HG03460 (cell line): ENCODE measurements around the gene TLR10.
"Not testable (repeated sequence)": the region's sequence is repeated elsewhere in the genome, so short reads cannot be mapped to it uniquely, and the experiment has no call there.

Experiments
- ATAC-seq: cut with Tn5 transposase; IDR thresholded peaks from one replicate; pipeline ENCODE4 v1.9.1; 2021; ENCODE audit not compliant: unreplicated experiment

The TLR10 gene

DNA sequence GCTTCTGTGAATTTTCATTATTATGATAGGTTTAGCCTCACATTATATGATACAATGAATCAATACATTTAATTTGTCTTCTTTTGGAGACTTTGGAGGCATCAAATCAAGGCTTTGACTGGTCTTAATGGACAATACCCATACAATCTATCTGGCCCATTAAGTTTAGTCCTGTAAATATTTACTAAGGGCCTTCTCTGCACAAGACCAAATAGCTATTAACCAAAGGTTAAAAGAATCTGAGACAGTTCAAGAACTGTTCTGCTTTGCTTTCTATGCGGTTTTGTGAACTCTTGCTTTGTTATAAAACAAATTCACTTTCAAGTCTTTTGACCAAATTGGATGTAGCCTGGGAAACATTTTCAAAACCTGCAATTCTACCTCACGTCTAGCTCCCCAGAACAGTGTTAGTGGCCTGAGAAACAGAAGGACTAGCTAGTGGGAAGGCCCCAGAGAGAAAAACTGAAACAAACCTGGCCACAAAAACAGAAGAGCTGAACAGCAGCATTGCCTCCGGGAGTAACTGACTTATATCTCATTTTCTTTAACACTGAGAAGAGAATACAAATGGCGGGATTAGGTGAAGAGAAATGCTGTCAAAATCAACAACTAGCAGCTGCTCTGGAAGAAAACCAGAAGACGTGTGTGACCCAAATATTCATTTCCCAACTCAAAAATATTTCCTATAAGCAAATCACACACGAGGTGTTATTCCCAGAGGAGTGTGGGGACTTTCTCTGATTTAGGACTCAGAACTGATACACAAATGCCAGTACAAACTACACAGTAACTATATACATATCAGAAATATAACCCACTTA is 21.3 kb upstream of the TLR10 start:
- ATAC-seq = peak; percentile 59

DNA sequence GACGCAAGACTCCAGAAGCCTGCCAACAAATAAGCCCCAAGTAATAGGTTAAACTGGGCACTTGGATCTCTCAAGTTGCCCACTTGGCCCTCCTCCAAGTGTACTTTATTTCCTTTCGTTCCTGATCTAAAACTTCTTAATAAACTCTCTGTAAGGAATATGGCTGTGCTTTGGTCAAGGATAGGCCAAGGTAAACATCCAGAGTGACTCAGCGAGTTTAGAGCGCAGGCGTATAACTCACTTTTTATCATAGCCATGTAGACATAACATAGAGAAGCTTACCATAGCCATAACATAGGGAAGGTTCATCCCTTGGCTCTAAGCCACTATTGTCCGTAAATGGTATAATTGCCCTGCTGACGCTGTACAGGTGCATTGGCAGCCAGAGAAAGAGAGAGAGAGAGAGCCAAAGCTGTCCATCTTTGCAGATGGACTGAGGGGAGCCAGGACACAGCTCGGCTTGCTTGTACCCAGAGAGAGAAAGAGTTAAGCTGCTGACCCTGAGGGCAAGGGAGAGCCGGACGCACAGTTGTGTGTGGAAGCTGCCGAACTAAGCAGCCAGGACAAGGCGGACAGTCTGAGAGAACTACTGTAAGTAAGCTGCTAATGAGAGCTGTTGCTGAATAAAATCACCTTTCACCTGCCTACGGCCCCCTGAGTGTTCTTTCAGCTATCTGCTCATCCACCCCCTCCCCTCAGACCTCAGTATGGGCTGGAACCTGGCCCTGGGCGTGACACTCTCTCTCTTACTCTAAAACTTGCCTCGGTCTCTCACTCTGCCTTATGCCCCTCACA is 20.0 kb upstream of the TLR10 start:
- no peak for ATAC-seq

DNA sequence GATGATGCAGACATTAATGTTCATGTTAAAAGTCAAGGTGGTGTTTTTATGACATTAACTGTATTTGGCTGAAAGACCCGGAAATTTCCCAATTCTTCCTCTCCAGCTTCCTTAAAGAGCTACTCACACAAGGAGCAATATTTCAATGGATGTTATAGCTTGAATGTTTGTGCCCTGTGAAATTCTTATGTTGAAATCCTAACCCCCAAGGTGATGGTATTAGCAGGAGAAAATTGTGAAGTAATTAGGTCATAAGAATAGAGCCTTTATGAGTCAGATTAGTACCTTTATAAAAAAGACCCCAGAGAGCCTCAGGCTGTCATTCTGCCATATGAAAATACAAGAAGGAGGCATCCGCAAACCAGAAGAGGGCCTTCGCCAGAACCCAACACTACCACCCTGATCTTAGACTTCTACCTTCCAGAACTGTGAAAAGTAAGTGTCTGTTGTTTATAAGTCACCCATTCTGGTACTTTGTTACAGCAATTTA is 18.2 kb upstream of the TLR10 start:
- ATAC-seq = no peak

DNA sequence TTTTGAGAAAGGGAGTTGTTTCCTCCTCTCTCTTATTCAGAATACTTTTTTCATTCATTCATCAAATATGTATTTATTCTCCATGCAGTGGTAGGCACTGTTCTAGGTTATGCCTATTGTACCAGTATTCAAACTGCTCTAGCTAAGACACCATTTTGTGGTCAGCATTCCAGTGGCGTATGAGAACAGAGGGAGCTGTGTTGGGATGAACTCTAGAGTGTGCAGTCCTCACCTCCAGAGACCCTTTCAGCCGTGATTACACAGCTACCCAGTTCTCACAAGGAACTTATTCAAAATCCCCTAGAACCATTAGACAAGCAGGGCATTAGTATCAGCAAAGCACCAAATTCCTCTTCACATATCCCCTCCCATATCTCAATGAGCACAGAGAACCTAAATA is 17.6 kb upstream of the TLR10 start:
- no peak for ATAC-seq

DNA sequence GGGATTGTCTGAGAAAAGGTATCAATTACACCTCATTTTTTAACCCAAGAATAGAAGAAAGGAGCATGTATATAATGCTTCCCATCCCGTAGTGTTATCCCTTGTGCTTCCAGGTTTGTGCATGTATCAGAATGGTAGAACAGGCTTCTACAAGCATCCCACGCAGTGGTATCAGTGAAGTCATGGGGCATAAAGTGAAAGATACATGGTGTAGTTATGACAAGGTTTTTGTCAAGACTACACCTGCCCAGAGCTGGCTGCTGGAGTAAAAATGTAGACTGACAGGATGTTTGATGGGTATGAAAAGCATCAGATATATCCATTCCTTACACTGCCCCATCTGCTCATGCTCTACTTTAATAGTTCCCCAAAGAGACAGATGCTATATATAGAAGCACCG is 12.3 kb upstream of the TLR10 start:
- ATAC-seq = no peak

DNA sequence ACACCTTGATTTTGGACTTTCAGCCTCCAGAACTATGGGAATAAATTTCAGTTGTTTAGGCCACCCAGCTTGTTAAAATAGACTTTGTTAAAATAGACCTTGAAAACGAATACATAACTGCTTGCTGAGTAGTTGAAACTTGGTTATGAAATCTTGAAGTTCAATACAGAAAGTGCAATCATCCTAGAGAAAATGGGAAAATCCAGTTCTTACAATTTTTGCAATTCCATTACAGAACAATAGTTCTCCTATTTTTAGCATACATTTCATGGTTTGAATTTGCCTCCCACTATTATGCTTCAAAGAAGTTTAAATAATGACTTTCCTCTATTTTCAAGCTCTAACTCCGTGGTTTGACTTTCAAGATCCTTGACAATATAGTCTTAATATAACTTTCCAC is 11.3 kb upstream of the TLR10 start:
- no peak for ATAC-seq

DNA sequence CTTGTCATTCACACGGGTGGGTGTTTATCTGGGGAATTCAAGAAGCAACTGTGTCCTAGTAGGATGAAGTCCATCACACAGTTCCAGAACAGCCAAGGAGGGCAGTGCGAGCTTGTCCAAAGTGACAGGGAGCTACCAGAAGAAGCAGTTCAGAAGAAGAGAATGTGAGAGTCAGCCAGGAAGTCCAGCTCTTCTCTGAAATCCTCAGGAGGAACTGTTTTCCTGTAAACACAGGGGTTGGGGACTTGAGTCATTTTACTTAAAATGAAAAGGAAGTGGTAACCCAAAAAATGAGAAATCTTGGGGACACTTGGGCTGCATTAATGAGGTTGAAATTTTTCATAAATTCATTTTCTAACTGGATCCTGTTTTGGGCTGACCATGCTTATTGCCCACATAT is 8.2 kb upstream of the TLR10 start:
- no peak for ATAC-seq

DNA sequence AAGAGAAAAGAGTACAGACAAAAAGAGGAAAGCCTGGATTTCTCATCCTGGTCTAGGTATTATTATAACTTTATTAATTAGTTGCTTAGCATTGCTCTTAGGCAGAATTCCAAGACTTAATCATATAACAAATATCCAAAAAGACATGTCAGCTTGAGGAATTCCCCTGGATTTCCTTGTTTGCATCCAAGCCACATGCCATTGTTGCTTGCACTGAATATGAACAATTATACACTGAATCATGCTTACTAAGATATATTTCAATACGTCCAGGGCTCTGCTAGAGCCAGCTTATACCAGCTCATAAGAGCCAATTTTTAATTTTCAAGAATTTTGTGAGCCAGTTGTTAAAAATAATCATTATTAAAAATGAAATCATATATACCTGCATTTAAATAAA is 5.5 kb upstream of the TLR10 start:
- ATAC-seq = no peak

DNA sequence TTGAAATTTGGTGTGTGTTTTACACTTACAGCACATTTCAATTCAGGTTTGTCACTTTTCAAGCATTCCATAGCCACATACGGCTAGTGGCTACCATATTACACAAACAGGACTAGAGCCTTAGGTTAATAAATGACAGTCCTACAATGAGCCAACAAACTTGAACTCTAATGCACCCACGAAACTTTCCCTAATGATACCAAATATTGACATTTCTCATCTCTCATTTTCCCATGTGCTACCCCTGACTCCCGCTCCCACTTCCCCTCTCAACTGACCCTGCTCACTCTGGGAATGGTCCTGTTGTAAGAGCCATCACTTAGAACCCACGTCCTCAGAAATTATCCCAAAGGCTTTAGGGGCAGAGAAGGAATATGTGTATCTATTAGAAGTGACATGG is 4.9 kb upstream of the TLR10 start:
- no peak for ATAC-seq

DNA sequence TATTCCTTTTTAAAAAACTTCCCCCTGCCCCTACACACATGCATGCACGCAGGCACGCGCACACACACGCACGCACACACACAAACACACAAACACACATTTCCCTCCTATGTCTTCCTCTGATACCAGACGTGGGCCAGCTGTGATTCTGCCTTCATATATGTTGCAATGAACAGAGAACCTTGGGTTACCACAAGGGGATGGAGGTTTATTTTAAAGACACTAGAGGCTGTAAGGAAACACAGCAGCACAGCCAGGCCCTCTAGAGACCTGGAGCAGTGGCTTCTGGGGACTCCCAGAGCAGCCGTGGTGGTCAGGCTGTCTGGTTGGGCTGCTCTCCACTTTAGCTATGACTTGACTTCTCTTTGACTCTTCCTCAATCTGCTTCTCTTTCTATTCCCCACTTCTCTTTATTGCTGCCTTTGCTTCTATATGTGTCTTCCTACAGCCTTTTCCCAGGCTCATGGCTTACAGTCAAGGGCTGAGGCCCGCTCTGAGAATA is 3.2 kb upstream of the TLR10 start:
- peak; percentile 38 for ATAC-seq

DNA sequence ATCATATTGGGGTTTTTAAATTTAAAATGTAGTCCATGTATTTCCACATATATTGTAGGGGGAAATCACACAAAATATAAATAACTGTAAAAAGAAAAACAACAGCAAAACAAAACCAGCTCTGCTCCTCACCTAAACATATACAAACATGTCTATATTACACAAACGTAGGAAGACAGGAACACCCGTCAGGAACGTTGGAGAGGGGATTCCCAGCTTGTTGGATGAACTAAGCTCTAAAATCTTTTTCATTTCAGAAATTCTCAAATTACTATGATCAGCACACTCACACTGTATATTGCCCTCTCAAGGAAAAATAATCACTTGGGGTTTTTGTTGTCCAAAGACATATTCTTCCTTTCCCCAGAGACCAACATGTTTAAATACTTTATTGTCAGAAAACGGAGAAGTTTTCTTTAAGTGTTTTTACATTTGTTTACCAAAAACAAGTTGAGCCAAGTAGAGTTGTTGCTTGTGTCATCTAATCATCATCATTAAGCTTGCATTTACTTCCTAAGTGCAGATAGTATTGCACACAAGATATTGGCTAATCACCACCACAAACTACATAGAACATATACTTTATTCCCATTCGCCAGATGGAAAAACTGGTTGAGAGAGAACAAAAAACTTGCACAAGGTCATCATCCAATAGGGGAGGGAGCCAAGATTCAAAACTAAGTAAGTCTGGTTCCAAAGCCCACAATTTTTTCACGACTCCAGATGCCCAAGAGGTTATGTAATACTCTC is 2.4 kb upstream of the TLR10 start:
- ATAC-seq = no peak

DNA sequence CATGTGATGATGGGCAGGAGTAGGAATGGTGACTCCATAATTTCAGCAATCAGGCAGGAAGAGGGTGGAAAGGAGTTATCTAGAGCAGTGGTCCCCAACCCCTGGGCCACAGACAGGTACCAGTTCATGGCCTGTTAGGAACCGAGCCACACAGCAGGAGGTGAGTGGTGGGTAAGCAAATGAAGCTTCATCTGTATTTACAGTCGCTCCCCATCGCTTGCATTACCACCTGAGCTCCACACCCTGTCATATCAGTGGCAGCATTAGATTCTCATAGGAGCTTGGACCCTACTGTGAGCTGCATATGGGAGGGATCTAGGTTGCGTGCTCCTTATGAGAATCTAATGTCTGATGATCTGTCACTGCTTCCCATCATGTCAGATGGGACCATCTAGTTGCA is 1.4 kb upstream of the TLR10 start:
- no peak for ATAC-seq

DNA sequence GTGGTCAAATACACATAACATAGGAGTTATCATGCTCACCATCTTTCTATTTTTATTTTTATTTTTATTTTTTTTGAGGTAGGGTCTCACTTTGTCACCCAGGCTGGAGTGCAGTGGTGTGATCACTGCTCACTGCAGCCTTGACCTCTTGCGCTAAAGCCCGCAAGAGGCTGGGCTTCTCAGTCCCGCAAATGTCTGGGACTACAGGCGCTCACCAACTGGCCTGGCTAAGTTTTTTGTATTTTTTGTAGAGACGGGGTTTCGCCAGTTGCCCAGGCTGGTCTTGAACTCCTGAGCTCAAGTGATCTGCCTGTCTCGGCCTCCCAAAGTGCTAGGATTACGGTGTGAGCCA is 295 bp upstream of the TLR10 start:
- no peak for ATAC-seq

DNA sequence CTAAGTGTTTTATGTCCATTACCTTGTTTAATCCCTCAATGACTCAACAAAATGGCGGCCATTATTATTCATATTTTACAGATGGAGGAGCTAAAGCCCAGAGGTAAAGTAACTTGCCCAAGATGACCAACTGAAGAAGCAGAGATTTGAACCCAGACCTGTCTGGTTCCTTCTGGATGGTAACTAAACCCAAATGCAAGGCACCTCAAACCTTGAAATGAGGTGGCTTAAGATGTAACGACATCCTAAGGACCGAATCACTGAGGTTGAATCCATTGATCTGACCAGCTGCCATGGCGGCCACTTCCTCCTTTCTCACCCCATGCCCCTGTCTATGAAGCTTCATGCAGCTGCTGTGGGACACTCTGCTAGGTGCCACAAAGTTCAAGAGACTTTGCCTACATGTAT is 932 bp downstream of the TLR10 start:
- ATAC-seq = no peak

DNA sequence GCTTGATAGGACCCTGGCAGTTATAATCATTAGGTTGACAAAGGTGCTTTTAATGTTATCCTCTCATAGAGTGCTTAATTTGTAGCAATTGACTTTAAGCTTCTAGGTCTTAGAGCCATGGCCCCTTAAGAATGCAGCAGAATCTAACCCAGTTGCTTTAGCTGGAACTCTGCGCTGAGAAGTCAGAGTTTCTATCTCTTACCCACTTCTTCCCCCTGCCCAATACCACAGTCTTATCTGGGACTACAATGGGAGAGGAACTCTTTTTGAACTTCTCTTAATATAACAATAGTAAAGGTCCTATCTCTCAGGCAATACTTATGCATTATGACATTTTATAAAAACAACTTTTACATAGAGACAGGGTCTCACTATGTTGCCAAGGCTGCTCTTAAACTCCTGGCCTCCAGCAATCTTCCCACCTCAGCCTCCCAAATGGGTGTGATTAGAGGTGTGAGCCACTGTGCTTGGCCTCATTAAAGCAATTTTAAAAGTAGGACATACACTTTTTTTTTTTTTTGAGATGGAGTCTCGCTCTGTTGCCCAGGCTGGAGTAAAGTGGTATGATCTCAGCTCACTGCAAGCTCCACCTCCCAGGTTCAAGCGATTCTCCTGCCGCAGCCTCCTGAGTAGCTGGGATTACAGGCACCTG is 1.8 kb downstream of the TLR10 start:
- no peak for ATAC-seq

DNA sequence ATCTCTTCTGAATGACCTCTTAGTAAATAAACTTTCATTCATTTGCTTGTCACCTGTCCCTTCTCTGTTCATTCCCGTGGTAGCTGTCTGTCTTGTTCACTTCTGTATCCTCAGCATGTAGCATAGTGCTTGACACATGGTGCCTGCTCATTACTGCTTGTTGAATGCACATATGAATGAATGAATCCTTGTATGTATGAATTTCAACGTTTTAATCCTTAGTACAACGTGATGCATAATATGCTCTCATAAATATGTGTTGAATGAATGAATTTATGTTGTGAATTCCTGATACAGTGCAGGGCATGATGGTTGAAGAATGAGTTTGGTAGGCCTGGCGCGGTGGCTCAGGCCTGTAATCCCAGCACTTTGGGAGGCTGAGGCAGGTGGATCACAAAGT is 3.0 kb downstream of the TLR10 start:
- no peak for ATAC-seq

DNA sequence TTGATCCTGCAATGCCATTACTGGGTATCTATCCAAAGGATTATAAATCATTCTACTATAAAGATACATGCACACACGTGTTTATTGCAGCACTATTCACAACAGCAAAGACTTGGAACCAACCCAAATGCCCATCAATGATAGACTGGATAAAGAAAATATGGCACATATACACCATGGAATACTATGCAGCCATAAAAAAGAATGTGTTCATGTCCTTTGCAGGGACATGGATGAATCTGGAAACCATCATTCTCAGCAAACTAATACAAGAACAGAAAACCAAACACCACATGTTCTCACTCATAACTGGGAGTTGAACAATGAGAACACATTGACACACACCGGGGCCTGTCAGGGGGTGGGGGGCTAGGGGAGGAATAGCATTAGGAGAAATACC is 4.9 kb downstream of the TLR10 start:
- ATAC-seq = not testable (repeated sequence)

DNA sequence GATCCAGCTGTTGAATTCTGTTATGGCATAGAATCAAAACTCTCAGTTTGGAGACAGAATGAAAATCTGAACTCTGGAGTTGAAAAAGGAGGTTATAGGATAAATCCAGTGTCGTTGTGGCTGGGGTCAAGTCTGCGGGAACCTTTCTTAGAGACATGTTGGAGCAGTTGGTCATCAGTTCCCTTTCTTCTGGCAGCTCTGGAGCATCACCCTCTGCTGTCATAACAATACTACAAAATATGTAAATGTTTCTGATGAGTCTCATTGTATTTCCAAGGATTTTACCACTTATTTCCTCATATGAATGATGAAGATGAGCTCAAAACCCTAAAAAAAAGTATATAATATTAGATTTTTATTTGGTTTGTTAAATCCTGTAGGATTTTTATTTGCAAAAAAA is 7.5 kb downstream of the TLR10 start:
- no peak for ATAC-seq

DNA sequence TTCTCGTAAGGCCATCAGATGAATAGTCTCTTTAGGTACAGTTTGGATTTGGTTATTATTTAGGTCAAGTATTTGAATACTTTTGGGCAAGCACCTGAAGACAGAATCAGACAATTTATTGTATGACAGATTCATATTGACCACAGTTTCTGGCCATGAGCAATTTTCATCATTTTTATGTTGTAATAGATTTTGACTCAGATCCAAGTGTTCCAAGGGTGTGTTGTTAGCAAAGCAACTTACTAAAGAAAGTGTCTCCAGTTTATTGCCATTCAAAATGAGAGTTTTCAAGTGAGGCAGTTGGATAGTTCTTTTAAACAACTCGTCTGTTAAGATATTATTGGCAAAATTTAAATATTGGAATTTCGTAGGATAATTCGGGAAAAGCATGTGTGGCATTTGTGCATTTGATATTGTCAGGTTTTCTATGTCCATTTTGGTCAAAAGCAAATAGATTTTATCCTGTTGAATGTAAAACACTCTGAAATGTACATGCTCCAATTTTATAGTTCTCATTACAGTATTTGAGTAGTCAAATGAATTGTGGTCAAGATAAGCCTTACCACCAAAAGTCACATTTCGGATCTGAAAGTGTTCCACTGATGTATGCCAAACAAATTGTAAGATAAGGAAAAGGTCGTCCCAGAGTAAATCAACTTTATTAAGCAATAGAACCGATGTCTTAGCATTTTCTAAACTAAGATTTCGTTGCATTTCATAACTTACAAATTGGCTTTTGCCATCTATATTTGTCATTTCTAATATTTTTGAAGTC is 8.4 kb downstream of the TLR10 start:
- no peak for ATAC-seq

DNA sequence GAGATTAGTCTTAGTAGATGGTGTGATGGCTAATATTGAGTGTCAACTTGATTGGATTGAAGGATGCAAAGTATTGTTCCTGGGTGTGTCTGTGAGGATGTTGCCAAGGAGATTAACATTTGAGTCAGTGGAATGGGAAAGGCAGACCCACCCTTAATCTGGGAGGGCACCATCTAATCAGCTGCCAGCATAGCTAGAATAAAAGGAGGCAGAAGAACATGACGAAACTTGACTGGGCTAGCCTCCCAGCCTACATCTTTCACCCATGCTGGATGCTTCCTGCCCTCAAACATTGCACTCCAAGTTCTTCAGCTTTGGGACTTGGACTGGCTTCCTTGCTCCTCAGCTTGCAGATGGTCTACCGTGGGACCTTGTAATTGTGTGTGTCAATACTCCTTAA is 12.5 kb downstream of the TLR10 start:
- not testable (repeated sequence) for ATAC-seq
